SK-N-SH (cell line): Measurements from ENCODE around the gene KCNE3.

Source experiments
- CTCF ChIP-seq: fragments of 200-600 bp; sonication (generic); IDR thresholded peaks from 2 replicates; pipeline ENCODE4 v1.6.1; 2017; ENCODE audit warnings: antibody characterized with exemption, mild to moderate bottlenecking, moderate library complexity
- EP300 ChIP-seq, 2 experiments: IDR thresholded peaks; 2 replicates each; pipeline versions ENCODE4 v1.4.0 to v1.6.1; 2012; ENCODE audit warnings: borderline replicate concordance in 1 of 2, low read depth in 1 of 2, low read length in 1 of 2
- GABPA ChIP-seq: IDR thresholded peaks from 2 replicates; pipeline ENCODE4 v1.4.0; 2012; ENCODE audit warnings: low read depth, mild to moderate bottlenecking
- GATA2 ChIP-seq: sonication (generic); formaldehyde crosslinking; IDR thresholded peaks from 2 replicates; pipeline ENCODE4 v1.5.0; 2020; ENCODE audit warnings: mild to moderate bottlenecking, missing genetic modification reagents
- POLR2AphosphoS5 ChIP-seq: IDR thresholded peaks from 2 replicates; pipeline ENCODE4 v1.6.1; 2012; ENCODE audit warnings: low read depth, low read length
- SMC3 ChIP-seq: IDR thresholded peaks from 2 replicates; pipeline ENCODE4 v1.6.1; 2012; ENCODE audit warnings: low read depth, low read length, improper control_type of control experiment
- TAF1 ChIP-seq: IDR thresholded peaks from 2 replicates; pipeline ENCODE4 v1.6.1; 2012; ENCODE audit warnings: low read depth, mild to moderate bottlenecking, low read length, moderate library complexity, borderline replicate concordance
- USF1 ChIP-seq: IDR thresholded peaks from 2 replicates; pipeline ENCODE4 v1.4.0; 2012; ENCODE audit warnings: low read depth, borderline replicate concordance

DNA sequence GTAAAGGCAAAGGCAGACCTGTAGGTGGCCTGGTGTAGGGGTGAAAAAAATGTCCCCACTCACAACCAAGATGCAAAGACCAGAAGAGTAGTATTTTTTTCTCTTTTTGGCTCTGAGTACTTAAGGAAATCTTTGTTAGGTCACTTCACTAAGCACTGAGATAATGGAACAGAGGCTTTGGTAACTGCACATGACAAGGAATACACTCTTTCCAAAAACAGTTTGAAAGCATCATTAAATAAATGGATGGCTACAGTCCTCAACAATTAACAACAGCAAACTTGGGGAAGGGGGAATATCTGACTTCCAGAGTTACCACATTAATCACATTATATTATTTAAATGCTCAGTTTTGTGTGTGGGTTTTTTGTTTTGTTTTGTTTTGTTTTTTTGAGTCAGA, 42.2 kb downstream of the KCNE3 start:
- no peak for TF ChIP-seq GABPA
- no peak for TF ChIP-seq TAF1
- no peak for TF ChIP-seq CTCF
- no peak for TF ChIP-seq SMC3
- no peak for TF ChIP-seq POLR2AphosphoS5
- no peak for TF ChIP-seq EP300 (IDR thresholded peaks at IDR 0.05; ENCODE audit: borderline replicate concordance in 1 of 2, low read depth in 1 of 2, low read length in 1 of 2)
- no peak for TF ChIP-seq USF1
- TF ChIP-seq GATA2, result no peak
